ENCODE measurements around the gene TIMM17A.

TIMM17A gene

GRCh38 chr1:201955009-201955728 lies at the start of gene TIMM17A:
Gene TIMM17A (plus strand): TSS chr1:201955503. CDS start chr1:201955527, 24 bp downstream.
- peak; percentile 96 for DNase-seq (ENCODE audit: low read depth)

DNA sequence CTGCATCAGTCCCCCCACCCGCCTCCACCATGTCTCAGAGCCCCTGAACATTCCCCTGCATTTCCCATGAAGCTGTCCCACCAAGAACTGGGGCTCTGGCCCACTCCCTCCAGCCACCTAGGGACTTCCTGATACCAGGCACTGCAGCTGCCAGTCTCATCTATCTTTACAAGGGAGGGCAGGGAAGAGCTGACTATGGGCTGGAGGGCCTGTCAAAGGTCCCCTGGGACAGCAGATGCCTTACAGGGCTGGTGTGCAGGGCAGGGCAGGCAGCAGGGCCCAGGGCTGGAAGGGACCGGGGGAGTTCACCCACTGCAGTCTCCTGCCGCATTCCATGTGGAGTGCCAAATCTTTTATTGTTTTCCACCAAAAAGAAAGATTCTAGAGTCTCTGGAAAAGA lies 49.0 kb upstream of the TIMM17A start:
- no peak for DNase-seq (ENCODE audit: low read depth)

DNA sequence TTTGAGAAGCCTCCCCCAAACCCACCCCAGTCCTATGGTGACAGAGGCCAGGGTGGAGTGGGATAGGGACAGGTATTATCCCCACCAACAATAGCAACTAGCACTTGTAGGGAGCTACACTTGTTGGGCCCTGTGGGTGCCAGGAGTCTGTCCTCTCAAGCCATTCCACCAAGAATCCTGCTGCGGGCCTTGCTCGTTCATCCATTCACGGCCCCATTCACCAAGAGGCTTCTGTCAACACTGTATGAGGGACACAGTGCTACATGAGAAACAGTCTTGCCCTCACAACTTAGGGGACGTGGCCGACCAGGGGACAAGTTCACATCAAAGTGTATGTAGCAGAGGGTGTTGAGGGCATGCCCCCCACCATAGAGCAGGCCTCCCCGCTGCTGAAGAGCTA lies 47.7 kb upstream of the TIMM17A start:
- no peak for DNase-seq (ENCODE audit: low read depth)

GRCh38 chr1:201911826-201912571 lies 43.3 kb upstream of the TIMM17A start:
- DNase-seq (ENCODE audit: low read depth), result no peak

GRCh38 chr1:201912832-201913231 lies 42.5 kb upstream of the TIMM17A start:
- DNase-seq (ENCODE audit: low read depth), result no peak

DNA sequence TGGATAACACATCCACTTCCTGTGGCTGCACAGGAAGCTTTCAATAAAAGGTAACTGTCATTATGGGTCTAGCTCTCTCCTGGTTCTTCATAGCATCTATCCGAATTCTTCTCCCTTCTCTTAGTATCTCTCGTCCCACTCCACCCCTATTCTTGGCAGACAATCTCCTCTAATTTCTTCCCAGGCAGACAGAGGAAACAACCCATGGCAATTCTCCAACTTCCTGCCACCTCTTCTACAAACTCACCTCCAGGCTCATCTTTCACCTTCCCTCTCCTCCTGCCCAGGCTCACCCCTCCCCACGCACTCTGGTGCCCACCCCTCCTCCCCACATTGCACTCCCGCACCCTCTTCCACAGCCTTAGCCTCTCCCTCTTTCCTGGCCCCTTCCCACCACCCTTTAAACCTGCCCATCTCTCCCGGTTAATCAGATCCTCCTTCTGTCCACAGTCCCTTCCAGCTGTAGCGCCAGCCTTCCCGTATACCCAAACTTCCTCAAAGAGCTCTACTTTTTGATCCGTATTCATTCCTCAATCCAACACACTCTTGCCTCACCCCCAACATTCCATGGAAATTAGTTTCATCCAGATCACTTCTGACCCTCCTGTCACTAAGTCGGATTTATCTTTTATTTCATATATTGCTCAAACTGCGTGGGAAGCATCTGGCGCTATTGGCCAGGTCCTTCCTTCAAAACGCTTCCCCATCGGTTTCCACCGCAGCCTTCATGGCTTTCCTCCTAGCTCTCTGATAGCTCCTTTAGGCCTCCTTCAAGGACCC lies 40.7 kb upstream of the TIMM17A start:
- DNase-seq (ENCODE audit: low read depth), result no peak

DNA sequence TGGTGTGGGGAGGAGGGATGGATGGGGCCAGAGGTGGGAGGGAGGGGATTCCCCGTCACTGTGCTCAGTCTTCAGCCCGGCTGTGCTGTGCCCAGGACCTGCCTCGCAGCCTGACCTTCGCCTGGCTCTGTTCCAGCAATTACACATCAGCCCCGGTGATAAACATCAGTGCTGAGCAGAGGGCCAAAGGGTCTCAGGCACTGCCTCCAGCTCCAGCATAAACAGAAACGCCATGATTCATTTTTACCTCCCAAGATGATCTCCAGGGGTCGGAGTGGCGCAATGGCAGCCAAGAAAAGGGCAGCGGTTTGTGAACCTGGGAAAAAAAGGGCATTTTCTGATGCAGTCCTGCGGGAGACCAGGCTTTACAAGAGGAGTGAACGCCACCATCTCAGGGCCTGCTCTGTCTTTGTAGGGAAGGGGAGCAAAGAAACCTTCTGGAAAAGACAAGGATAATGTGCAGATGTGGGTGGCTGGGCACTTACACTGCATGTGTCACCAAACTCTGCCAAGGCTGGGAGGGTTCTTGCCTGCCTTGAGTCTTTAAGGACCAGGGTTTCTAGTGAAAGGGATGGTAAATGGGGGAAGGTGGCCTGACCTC lies 38.6 kb upstream of the TIMM17A start:
- DNase-seq (ENCODE audit: low read depth), result peak; percentile 95

GRCh38 chr1:201917362-201918033 lies 37.8 kb upstream of the TIMM17A start:
- peak; percentile 88 for DNase-seq (ENCODE audit: low read depth)

DNA sequence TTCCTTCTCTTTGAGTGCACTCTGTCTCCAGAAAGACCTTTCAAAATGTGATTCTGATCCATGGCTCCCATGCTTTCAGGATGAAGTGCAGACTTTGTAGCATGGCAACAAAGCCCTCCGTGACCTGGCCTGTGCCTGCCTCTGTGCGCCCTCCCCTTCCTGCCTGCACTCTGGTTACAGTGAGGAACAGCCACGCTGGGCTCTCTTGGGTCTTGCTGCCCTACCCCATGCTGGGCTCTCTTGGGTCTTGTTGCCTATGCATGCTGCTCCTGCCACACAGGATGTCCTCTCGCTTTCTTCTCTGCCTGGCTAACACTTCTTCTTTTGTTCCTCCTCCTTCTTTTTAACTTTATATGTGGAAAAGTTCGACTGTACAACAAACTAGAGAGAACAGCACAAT lies 37.0 kb upstream of the TIMM17A start:
- no peak for DNase-seq (ENCODE audit: low read depth)

DNA sequence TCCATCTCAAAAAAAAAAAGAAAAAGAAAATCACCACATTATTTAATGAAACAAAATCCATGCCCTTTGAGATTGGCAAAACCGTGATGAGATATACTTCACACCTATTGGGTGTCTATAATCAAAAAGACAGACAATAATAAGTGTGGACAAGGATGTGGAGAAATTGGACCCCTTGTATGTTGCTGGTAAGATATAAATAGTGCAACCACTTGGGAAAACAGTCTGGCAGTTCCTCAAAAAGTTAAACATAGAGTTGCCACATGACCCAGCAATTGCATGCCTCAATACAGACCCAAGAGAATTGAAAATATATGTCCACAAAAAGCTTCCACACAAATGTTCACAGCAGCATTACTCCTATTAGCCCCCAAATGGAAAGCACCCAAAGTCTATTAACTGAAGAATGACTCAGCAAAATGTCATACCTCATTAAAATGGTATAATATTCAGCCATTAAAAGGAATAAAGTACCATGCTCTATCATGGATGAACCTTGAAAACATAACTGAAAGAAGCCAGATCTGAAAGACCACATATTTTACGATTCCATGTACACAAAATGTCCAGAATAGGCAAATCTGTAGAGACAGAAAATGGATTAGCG lies 33.2 kb upstream of the TIMM17A start:
- DNase-seq (ENCODE audit: low read depth), result no peak

DNA sequence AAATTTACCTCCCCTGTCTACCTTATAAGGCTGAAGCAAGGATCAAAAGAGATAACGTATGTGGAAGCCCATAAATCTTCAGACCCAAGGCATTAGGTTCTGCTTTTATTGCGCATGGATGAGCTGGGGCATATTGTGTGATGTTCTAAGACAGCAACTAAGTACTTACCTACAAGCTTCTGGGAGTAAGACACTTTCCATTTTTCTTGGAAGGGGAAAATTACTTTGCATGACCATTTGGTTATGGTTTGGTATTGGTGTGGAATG lies 30.1 kb upstream of the TIMM17A start:
- no peak for DNase-seq (ENCODE audit: low read depth)

DNA sequence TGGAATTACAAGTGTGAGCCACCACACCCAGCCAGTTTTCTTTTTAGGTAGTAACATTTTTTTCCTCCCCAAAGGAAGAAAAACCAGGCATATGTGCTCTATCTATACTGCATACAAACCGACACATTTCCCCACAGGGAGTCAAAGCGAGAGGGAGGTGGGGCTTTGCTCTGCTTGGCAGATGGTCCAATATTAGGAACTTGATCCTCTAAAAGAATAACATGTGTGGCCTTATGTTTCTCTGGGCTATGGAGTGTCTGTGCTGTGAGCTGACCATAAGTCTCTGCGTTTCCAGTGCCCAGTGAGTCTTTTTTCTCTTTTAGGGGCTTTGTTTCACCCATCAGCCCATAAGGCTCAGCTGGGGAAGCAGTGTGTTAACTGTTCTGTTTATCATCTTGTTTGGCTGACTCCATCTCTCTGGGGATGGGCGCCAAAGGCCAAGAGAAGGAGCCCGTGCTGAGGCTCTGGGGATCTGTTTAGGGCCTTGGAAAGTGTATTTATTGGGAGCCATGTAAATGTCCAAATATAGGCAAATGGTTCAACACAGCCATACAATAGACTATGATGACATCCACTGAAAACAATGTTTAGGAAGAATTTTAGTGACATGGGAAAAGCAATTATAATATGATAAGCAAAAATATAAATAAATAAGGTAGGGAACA lies 29.2 kb upstream of the TIMM17A start:
- DNase-seq (ENCODE audit: low read depth), result no peak

DNA sequence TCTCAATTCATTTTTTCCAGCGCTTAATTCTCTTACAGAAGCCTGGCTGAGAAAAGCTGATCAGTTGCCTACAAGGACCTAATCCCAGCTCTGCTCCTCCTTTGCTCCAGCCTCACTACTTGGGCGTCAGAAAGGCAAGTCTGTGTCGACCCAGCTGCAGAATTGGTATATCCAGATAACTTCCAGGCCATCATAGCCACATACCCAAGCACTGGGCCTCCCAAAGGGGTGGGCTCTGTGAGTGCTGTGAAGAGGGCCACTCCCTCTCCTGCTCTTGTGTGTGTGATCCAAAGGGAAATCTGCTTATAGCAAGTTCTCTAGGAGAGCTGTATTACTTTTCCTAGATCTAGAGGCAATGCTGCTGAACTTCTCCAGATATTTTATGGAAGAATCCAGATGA lies 27.0 kb upstream of the TIMM17A start:
- no peak for DNase-seq (ENCODE audit: low read depth)

DNA sequence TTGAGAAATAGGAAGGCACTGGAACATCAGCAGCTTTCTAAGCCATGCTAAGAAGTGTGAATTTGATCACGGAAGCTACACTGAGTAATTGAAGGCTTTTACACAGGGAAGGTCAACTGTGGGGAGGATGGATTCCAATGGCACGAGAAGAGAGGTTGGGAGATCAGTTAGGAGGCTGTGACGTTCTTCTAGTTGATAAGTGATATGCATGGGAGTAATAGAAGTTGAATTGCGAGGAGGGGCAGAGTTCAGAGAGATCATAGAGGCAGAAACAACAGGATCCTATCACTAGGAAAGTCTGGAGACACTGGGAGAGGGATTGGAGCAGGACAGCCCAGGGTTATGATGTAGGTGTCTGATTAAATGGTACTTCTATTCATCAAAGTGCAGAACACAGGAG lies 25.2 kb upstream of the TIMM17A start:
- no peak for DNase-seq (ENCODE audit: low read depth)

- DNase-seq (ENCODE audit: low read depth), result no peak
Observed at GRCh38 chr1:201930803-201931202, 24.5 kb upstream of the TIMM17A start.

GRCh38 chr1:201933840-201934430 lies 21.4 kb upstream of the TIMM17A start:
- DNase-seq (ENCODE audit: low read depth), result no peak

GRCh38 chr1:201937624-201938213 lies 17.6 kb upstream of the TIMM17A start:
- DNase-seq (ENCODE audit: low read depth), result peak; percentile 41

GRCh38 chr1:201938440-201939035 lies 16.8 kb upstream of the TIMM17A start:
- no peak for DNase-seq (ENCODE audit: low read depth)

DNA sequence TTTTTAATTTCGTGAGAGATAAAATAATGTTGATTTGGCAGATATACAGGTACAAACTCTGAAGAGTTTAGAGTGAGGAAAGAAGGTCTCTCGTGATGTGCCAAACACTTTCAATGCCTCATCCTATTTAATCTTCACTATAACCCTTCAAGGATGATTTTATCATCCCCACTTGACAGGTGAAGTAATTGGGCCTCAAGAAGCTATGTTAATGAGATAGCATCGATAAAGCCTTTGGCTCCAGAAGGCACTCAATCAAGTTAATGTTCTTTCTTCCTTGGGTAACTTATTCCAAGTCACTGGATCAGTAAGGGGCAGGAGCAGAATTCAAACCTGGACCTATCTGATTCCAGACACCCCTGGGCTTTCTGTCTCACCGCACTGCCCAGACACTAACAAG lies 16.2 kb upstream of the TIMM17A start:
- no peak for DNase-seq (ENCODE audit: low read depth)

GRCh38 chr1:201939574-201939973 lies 15.7 kb upstream of the TIMM17A start:
- DNase-seq (ENCODE audit: low read depth), result no peak
